ENCODE results near the gene SOCS6. TPM values are rescaled to one million over a fixed set of nuclear protein-coding genes. Genes with fewer than 3 reads are reported as not detected.

The SOCS6 gene
- total RNA-seq, 4 donors from 2014 or later, result 11.5 to 18.2 (median 17.9) TPM

DNA sequence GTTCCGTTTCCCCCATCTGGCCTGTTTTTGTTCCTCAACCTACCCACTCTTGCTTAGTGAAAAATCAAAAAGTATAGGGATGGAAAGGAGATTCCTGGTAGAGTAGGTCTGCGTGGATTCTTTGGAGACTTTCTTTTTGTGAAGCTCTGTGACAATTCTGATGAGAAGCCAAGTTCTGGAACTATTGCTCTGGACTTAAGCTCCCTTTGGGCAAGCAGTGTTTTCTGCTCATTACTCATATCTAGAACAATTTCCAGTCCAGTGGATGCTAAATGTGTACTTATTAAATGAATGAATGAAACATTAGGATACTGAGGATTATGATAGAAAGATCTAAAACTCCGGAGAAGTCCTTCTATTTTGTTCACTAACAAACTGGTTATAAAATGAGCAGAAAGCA lies 76.5 kb downstream of the SOCS6 start:
- TF ChIP-seq, protein P1, sequence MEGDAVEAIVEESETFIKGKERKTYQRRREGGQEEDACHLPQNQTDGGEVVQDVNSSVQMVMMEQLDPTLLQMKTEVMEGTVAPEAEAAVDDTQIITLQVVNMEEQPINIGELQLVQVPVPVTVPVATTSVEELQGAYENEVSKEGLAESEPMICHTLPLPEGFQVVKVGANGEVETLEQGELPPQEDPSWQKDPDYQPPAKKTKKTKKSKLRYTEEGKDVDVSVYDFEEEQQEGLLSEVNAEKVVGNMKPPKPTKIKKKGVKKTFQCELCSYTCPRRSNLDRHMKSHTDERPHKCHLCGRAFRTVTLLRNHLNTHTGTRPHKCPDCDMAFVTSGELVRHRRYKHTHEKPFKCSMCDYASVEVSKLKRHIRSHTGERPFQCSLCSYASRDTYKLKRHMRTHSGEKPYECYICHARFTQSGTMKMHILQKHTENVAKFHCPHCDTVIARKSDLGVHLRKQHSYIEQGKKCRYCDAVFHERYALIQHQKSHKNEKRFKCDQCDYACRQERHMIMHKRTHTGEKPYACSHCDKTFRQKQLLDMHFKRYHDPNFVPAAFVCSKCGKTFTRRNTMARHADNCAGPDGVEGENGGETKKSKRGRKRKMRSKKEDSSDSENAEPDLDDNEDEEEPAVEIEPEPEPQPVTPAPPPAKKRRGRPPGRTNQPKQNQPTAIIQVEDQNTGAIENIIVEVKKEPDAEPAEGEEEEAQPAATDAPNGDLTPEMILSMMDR (IDR thresholded peaks at IDR 0.05; ENCODE audit: low read depth), result no peak

DNA sequence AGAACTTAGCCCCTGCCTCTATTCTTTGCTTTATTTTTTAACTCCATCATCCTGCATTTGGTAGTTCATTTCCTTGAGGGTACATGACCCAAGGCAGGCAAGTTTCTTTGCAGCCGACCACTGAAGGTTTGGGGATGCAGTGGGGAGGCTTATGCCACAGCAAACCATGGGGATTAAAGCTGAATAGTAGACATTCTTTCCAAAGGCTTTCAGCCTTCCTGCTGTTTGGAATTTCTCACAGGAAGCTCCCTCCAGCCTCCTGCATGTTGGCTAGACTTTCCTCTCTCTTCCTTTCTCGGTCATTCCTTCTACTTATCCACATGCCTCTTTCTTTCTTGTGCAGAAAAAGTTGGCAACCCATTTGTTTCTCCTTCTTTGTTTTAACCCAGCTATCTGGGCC lies 77.3 kb downstream of the SOCS6 start:
- TF ChIP-seq, protein P1 (IDR thresholded peaks at IDR 0.05; ENCODE audit: low read depth), result no peak

DNA sequence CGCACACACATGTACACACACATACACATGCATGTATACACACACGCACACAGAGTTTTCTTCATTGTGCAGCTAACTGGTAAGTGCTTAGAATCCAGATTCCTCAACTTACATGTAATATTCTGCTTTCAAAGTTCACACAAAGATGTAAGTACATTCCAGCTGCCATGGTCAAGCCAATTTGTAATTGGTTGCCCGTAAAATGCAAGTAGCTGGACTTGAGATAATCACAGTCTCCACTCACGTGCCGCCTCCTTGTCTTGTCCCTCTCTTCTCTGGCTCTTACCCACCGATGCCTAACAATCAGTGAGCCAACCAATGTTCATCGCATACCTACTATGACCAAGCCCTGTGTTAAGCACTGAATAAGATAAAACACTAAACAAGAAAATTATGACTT lies 77.8 kb downstream of the SOCS6 start:
- TF ChIP-seq, protein P1 (IDR thresholded peaks at IDR 0.05; ENCODE audit: low read depth), result no peak

DNA sequence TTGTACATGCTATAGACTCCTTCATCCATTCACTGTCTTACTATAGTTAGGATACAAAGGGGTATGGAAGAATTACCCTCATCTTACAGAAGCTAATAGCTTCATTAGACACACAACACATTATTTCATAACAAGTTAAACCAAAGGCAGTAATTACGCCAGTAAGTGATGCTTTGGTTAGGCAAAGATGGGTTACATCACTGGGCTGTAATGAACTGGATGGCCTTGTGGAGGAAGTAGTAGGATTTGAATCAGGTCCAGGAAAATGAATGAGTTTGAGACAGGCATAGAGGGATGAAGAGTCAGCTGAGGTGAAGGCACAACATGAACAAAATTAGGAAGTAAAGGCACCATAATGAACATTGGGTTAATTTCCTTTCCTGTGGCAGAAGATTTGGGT lies 80.1 kb downstream of the SOCS6 start:
- TF ChIP-seq, protein P1 (IDR thresholded peaks at IDR 0.05; ENCODE audit: low read depth), result no peak

DNA sequence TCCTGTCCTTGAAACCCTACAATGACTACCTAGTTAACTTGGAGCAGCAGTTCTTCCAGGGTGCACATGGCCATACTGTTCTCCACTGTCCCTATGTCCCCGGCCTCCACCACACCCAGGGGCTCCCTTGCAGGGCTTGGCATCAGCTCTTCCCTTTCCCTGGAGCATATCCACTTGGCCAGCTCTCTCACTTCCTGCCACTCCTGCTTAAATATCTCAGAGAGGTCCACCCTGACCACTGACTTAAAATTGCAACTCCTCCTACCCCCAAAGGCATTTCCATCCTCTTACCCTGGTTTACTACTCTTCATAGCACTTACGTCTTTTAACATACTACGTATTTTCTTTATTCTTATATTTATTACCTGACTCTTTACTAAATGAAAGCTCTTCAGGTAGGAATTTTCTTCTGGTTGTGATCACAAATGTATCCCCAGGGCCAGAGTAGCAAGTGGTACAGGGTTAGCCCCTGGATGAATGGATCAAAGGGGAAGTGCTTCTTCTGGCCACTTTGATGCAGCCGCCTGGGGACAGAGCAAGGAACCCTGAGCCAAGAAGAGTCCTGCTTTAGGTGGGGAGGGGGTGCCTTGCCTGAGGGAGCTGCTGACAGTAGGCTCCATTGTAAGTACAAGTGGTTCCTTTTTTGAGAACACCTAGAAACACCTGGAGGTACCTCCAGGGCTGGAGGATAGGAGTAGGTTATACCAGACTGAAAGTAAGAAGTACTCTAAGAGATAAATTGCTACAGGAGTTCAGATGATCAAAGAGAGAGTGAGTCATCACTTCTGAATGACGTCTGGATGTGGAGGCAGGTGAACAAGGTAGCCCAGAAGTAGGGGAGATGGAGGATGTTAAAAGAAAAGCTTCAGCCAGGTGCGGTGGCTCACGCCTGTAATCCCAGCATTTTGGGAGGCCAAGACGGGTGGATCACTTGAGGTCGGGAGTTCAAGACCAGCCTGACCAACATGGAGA lies 82.2 kb downstream of the SOCS6 start:
- TF ChIP-seq, protein P1 (IDR thresholded peaks at IDR 0.05; ENCODE audit: low read depth), result no peak

DNA sequence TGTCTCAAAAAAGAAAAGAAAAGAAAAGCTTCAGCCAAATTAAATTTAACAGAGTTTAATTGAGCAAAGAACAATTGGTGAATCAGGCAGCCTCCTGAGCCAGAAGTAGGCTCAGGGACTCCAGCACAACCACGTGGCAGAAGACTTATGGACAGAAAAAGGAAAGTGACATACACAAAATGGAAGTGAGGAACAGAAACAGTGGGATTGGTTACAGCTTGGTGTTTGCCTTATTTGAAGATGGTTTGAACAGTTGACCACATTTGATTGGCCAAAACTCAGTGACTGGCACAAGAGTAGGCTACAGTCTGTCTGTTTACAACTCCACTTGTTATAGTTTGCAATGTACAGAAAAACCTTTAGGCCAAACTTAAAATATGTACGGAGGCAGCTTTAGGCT lies 83.1 kb downstream of the SOCS6 start:
- TF ChIP-seq, protein P1 (IDR thresholded peaks at IDR 0.05; ENCODE audit: low read depth), result no peak

DNA sequence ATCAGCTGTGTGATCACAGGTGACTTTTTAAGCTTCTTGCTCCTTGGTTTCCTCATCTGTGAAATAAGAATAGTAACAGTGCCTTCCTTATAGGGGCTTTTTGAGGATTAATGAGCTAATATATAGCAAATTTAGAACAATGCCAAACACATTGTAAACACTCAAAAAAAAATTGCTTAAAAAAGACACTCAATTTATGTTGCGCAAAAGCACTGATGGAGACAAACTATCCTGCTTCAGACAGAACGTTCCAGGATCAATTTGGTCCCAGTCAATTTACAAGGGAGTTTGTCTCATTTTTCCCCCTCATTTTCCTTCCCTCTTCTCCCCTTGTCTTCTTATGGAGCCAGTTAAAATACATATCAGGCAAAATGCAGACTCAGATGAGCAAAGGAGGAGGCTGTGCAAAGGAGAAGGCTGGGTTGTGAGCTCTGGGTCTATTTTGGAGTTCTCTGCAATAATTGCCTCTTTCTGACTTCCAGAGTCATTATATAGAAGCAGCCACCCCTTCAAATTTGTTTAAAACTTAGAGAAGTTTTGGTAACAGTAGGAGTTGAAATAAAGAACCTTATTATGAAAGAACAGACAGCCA lies 83.7 kb downstream of the SOCS6 start:
- TF ChIP-seq, protein P1 (IDR thresholded peaks at IDR 0.05; ENCODE audit: low read depth), result no peak
